Cardiac fibroblast (primary cell): Measurements from ENCODE around the gene SNRNP70.
"Not testable (repeated sequence)": the region's sequence is repeated elsewhere in the genome, so short reads cannot be mapped to it uniquely, and the experiment has no call there.

Experiments
- DNase-seq, 2 donors: peaks; one replicate each; pipeline versions ENCODE4 v3.0.0 to v3.0.0-alpha.2; 2010; ENCODE audit warnings: low read depth in 2 of 2
- H3K4me3 ChIP-seq, 2 donors: replicated peaks in 1 of 2; 1 replicate in 1 of 2; 2 replicates in 1 of 2; pipeline ENCODE4 v1.5.1; 2011; ENCODE audit warnings: low read depth in 2 of 2, low read length in 2 of 2, mild to moderate bottlenecking in 2 of 2, moderate library complexity in 1 of 2
- TF ChIP-seq, protein P1 (sequence below): IDR thresholded peaks from one replicate; pipeline ENCODE4 v1.5.1; 2011; ENCODE audit warnings: low read depth, mild to moderate bottlenecking, low read length, inconsistent platforms

SNRNP70 gene

DNA sequence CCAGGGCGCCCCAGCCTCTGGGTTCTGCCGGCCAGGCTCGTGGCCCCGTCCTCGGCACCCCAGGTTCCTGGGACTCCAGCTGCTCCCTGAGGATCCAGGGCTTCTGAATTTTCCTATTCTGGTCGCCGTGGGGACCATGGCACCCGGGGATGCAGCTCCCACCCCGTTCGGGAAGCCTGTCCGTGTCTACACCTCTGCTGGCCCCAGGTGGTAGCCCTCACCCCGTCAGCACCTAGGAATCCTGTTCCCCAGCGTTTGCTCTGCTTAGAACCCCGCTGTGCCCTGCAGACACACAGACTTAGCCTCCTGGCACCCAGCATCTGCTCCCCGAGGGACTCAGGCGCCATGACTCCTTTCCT is 35.1 kb downstream of the SNRNP70 start:
- no peak overlapping the region for H3K4me3 ChIP-seq
- no peak for DNase-seq
- TF ChIP-seq, protein P1, sequence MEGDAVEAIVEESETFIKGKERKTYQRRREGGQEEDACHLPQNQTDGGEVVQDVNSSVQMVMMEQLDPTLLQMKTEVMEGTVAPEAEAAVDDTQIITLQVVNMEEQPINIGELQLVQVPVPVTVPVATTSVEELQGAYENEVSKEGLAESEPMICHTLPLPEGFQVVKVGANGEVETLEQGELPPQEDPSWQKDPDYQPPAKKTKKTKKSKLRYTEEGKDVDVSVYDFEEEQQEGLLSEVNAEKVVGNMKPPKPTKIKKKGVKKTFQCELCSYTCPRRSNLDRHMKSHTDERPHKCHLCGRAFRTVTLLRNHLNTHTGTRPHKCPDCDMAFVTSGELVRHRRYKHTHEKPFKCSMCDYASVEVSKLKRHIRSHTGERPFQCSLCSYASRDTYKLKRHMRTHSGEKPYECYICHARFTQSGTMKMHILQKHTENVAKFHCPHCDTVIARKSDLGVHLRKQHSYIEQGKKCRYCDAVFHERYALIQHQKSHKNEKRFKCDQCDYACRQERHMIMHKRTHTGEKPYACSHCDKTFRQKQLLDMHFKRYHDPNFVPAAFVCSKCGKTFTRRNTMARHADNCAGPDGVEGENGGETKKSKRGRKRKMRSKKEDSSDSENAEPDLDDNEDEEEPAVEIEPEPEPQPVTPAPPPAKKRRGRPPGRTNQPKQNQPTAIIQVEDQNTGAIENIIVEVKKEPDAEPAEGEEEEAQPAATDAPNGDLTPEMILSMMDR = no peak

DNA sequence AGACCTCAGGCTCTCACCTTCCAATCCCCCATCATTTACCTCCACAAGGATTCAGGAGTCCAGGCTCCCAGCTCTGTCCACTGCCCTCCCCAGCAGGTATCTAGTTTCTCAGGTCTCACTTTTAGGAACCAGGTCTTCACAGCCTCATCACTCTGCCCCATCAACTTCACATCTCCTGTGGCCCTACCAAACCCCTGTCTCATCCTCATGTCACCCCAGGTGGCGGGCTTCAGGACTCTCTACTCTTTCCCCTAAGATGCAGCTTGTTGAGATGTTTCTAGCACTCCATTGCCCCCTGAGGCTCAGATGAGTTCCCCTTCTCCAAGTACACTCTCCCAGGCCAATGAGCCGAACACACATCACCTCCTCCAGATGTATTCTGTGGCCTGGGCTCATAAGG is 35.6 kb downstream of the SNRNP70 start:
- H3K4me3 ChIP-seq = no peak overlapping the region
- TF ChIP-seq, protein P1 = no peak
- no peak for DNase-seq

DNA sequence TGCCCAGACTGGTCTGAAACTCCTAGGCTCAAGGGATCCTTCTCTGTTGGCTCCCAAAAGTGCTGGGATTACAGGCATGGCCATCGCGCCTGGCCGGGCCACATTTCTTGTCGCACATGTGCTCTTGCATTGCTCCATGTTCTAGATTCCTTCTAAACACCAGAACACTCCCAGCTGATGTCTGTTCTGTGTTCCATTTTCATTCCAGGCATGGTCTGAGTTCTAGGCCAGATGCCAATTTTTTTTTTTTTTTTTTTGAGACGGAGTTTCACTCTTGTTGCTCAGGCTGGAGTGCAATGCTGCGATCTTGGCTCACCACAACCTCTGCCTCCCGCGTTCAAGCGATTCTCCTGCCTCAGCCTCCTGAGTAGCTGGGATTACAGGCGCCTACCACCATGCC is 36.6 kb downstream of the SNRNP70 start:
- peak; percentile 25 to 37 for DNase-seq
- not testable (repeated sequence) for H3K4me3 ChIP-seq

DNA sequence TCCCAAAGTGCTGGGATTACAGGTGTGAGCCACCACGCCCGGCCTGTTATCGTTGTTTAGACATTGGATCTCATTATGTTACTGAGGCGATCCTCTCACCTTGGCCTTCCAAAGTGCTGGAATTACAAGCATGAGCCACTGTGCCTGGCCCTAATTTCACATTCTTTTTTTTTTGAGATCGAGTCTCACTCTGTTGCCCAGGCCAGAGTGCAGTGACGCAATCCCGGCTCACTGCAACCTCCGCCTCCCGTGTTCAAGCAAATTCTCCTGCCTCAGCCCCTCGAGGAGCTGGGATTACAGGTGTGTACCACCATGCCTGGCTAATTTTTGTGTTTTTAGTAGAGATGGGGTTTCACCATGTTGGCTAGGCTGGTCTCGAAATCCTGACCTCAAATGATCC is 38.0 kb downstream of the SNRNP70 start:
- not testable (repeated sequence) for H3K4me3 ChIP-seq, DNase-seq

DNA sequence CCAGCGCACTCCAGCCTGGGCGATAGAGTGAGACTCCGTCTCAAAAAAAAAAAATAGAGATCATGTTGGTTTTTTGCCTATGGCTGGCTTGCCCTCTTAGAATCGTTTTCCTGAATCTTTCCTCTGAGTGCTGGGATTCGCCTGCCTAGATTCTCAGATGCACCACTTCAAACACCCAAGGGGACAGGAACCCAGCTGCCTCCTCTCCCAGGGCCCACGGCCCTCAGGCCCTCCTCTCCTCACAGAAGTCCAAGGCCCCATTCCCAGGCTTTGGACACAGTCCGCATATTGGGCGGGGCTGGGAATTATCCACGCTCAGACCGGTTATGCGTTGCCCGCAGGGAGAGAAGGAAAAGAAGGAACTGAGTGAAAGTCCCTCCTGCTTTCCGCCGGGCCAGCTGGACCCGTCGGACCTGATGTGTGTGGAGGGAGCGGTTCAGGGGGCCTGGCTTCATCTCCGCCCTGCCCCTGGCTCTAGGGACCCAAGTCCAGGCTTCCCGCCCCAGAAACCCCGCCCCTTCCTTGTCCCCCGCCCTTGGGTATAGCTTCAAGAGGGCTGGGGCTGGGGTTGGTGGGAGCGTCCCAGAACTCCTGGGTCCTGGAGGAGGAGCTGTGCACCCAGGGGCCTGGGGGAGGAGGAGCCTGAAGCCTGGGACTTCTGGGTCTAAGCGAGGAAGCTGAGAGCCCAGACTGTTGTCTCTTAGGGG is 39.9 kb downstream of the SNRNP70 start:
- no peak overlapping the region for H3K4me3 ChIP-seq
- no peak for DNase-seq
- TF ChIP-seq, protein P1 = no peak

DNA sequence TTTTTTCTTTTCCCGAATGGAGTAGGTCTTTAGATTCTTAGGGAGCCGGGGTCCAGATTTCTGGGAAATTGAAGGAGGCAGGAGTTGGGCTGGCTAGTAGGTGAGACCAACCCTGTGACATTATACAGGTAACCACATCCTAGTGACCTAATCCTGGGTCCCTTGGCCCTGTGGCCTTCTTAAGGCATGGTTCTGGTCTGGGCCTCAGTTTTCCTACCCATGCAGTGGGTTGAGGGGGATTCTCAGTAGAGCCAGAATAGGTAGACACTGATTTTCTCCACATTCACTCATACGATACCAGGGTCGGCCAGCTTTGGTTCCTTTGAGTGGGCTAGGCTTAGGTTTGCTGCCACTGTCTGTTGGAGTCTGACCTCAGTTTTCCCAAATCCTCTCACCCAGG is 41.3 kb downstream of the SNRNP70 start:
- TF ChIP-seq, protein P1 = no peak
- DNase-seq = no peak
- H3K4me3 ChIP-seq = no peak overlapping the region

DNA sequence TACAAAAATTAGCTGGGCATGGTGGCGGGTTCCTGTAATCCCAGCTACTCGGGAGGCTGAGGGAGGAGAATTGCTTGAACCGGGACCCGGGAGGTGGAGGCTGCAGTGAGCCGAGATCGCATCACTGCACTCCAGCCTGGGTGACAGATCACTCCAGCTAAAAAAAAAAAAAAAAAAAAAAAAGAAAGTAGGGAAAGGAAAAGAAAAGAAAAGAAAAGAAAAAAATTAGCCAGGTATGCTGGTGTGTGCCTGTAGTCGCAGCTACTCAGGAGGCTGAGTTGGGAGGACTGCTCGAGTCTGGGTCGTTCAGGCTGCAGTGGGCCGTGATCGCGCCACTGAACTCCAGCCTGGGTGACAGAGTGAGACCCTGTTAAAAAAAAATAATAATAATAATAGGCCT is 42.0 kb downstream of the SNRNP70 start:
- not testable (repeated sequence) for DNase-seq, H3K4me3 ChIP-seq

DNA sequence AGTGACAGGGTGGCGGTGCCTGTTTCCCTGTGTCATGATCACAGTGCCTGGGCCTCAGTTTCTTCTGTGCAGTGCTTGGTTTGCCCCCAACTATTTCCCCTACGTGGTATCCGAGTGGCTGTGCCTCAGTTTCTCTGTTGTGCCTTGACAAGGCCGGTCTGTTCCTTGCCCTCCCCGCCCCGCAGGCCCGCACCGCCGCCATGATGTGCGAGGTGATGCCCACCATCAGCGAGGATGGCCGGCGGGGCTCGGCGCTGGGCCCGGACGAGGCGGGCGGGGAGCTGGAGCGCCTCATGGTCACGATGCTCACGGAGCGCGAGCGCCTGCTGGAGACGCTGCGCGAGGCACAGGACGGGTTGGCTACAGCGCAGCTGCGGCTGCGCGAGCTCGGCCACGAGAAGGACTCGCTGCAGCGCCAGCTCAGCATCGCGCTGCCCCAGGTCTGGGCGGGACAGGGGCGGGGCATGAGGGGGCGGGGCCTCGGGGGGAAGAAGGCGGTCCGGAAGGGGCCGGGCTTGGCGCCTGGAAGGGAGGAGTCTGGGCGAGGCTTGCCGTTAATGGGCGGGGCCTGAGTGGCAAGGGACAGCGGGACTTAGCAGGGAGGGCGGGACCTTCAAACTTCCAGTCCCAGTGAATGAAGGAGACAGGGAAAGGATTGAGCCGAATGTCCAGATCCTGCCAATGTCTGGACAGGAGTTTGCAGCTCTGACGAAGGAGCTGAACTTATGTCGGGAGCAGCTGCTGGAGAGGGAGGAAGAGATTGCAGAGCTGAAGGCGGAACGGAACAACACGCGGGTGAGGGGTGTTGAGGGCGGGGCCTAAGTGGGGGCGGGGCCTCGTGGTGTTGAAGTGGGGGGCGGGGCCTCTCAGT is 42.7 kb downstream of the SNRNP70 start:
- DNase-seq = peak; percentile 98
- peak overlapping the region; percentile 31 to 44 for H3K4me3 ChIP-seq
- TF ChIP-seq, protein P1 = peak; percentile 4
